Loucy (cell line): ENCODE results near the gene RAD54L2.
"Not testable (repeated sequence)": the region's sequence is repeated elsewhere in the genome, so short reads cannot be mapped to it uniquely, and the experiment has no call there.

Experiments used
- H2AFZ ChIP-seq: fragments of 200-600 bp; sonication (generic); 2 replicates; pipeline ENCODE4 v1.6.0; 2016; ENCODE audit warnings: antibody characterized with exemption, mild to moderate bottlenecking, low read length, moderate library complexity
- H3F3A ChIP-seq: fragments of 200-600 bp; 2 replicates; pipeline ENCODE4 v1.6.0; 2016; ENCODE audit warnings: antibody characterized with exemption, low read depth, mild to moderate bottlenecking
- H3K27me3 ChIP-seq: fragments of 200-600 bp; sonication (generic); 2 replicates; pipeline ENCODE4 v1.6.1; 2014; ENCODE audit warnings: low read length, mild to moderate bottlenecking; ENCODE audit not compliant: insufficient read depth, poor library complexity, severe bottlenecking
- H3K36me3 ChIP-seq: fragments of 200-600 bp; sonication (generic); 2 replicates; pipeline ENCODE4 v1.6.1; 2016; ENCODE audit warnings: low read length; ENCODE audit not compliant: insufficient read depth
- H3K4me1 ChIP-seq: fragments of 200-600 bp; sonication (generic); 2 replicates; pipeline ENCODE4 v1.5.1; 2014; ENCODE audit warnings: low read length, mild to moderate bottlenecking; ENCODE audit not compliant: insufficient read depth, poor library complexity, severe bottlenecking
- H3K4me2 ChIP-seq: fragments of 200-600 bp; sonication (generic); 2 replicates; pipeline ENCODE4 v1.6.0; 2014; ENCODE audit warnings: antibody characterized with exemption, low read length, low read depth, mild to moderate bottlenecking; ENCODE audit not compliant: poor library complexity, severe bottlenecking
- H3K4me3 ChIP-seq: fragments of 200-600 bp; sonication (generic); 2 replicates; pipeline ENCODE4 v1.5.1; 2014; ENCODE audit warnings: low read length, mild to moderate bottlenecking, mixed read lengths; ENCODE audit not compliant: poor library complexity, severe bottlenecking
- H3K79me2 ChIP-seq: fragments of 200-600 bp; sonication (generic); 2 replicates; pipeline ENCODE4 v1.6.1; 2014; ENCODE audit warnings: low read length; ENCODE audit not compliant: insufficient read depth
- H3K9ac ChIP-seq: fragments of 200-600 bp; sonication (generic); 2 replicates; pipeline ENCODE4 v1.6.0; 2014; ENCODE audit warnings: mild to moderate bottlenecking, low read depth, low read length, moderate library complexity; ENCODE audit not compliant: poor library complexity, severe bottlenecking
- H3K9me2 ChIP-seq: fragments of 200-600 bp; sonication (generic); replicated peaks from 2 replicates; pipeline ENCODE4 v1.6.1; 2016; ENCODE audit warnings: low read depth, low read length, mixed read lengths
- H3K9me3 ChIP-seq: fragments of 200-600 bp; sonication (generic); 2 replicates; pipeline ENCODE4 v1.6.1; 2014; ENCODE audit warnings: mild to moderate bottlenecking, antibody characterized with exemption, low read length, low read depth; ENCODE audit not compliant: insufficient read depth
- H4K20me1 ChIP-seq: fragments of 200-600 bp; sonication (generic); 2 replicates; pipeline ENCODE4 v1.6.0; 2014; ENCODE audit warnings: antibody characterized with exemption, low read length, mild to moderate bottlenecking; ENCODE audit not compliant: insufficient read depth, poor library complexity, severe bottlenecking
- CTCF ChIP-seq: fragments of 200-600 bp; sonication (generic); conservative IDR thresholded peaks from 2 replicates; pipeline ENCODE4 v1.5.1; 2014; ENCODE audit warnings: mild to moderate bottlenecking, antibody characterized with exemption, low read length
- EZH2phosphoT487 ChIP-seq: fragments of 200-600 bp; IDR thresholded peaks from 2 replicates; pipeline ENCODE4 v1.6.1; 2018; ENCODE audit warnings: antibody characterized with exemption, mild to moderate bottlenecking, moderate library complexity, borderline replicate concordance

The RAD54L2 gene

GRCh38 chr3:51557993-51558392 is 19.5 kb downstream of the RAD54L2 start:
- Histone ChIP-seq H3K4me3 (no peak overlapping the region), H3F3A (no peaks in the 10 kb centered on the region), H3K9me2 (no peaks in the 10 kb centered on the region), H3K36me3 (peaks cover 6% of the 10 kb centered on the region; the same call in 1 of the 2 replicates), H3K4me2 (no peak overlapping the region), H2AFZ (no peak overlapping the region), H3K9me3 (no peaks in the 10 kb centered on the region), H3K4me1 (no peaks in the 10 kb centered on the region), H3K79me2 (peaks cover 8% of the 10 kb centered on the region; the same call in 1 of the 2 replicates), H3K9ac (no peak overlapping the region), H3K27me3 (no peaks in the 10 kb centered on the region), H4K20me1 (no peaks in the 10 kb centered on the region)
- TF ChIP-seq EZH2phosphoT487 = no peak
- TF ChIP-seq CTCF = no peak

- Histone ChIP-seq H3F3A (no peaks in the 10 kb centered on the region), H3K4me1 (peaks cover 11% of the 10 kb centered on the region), H3K79me2 (peaks cover 19% of the 10 kb centered on the region; the same call in 1 of the 2 replicates), H3K27me3 (no peaks in the 10 kb centered on the region), H4K20me1 (no peaks in the 10 kb centered on the region), H3K4me3 (no peak overlapping the region), H3K4me2 (no peak overlapping the region), H3K9me2 (no peaks in the 10 kb centered on the region), H2AFZ (no peak overlapping the region), H3K36me3 (no peaks in the 10 kb centered on the region; the same call in 1 of the 2 replicates), H3K9ac (no peak overlapping the region), H3K9me3 (no peaks in the 10 kb centered on the region)
- no peak for TF ChIP-seq CTCF
- no peak for TF ChIP-seq EZH2phosphoT487
Observed at GRCh38 chr3:51559411-51559888, 20.9 kb downstream of the RAD54L2 start.

GRCh38 chr3:51559961-51560360 is 21.4 kb downstream of the RAD54L2 start:
- H3F3A ChIP-seq = no peaks in the 10 kb centered on the region
- no peaks in the 10 kb centered on the region for H3K27me3 ChIP-seq
- H3K9ac ChIP-seq = no peak overlapping the region
- no peak overlapping the region for H3K4me2 ChIP-seq
- H3K4me3 ChIP-seq = no peak overlapping the region
- no peaks in the 10 kb centered on the region for H4K20me1 ChIP-seq
- TF ChIP-seq CTCF = no peak
- no peak for TF ChIP-seq EZH2phosphoT487
- no peaks in the 10 kb centered on the region for H3K9me3 ChIP-seq
- peaks cover 19% of the 10 kb centered on the region; the same call in 1 of the 2 replicates for H3K79me2 ChIP-seq
- no peak overlapping the region for H2AFZ ChIP-seq
- H3K9me2 ChIP-seq = no peaks in the 10 kb centered on the region
- H3K36me3 ChIP-seq = no peaks in the 10 kb centered on the region; the same call in 1 of the 2 replicates
- peaks cover 11% of the 10 kb centered on the region for H3K4me1 ChIP-seq

- not testable (repeated sequence) for H4K20me1 ChIP-seq, H3F3A ChIP-seq, H3K9me3 ChIP-seq, H3K9me2 ChIP-seq, H3K9ac ChIP-seq, H2AFZ ChIP-seq, H3K36me3 ChIP-seq, H3K4me2 ChIP-seq, H3K4me3 ChIP-seq, H3K27me3 ChIP-seq
- peaks cover 25% of the 10 kb centered on the region for H3K4me1 ChIP-seq
- peaks cover 27% of the 10 kb centered on the region; the same call in 1 of the 2 replicates for H3K79me2 ChIP-seq
Observed at GRCh38 chr3:51562403-51562802, 23.9 kb downstream of the RAD54L2 start.
